ENCODE measurements around the gene KXD1. TPM values are rescaled to one million over a fixed set of nuclear protein-coding genes. Genes with fewer than 3 reads are reported as not detected.

Gene KXD1
- total RNA-seq, 1 donor from 2014 or later: 73.9 TPM

- no peaks in the 10 kb centered on the region for H3K9me3 Mint-ChIP-seq
- no peaks in the 10 kb centered on the region for H3K27me3 Mint-ChIP-seq
- TF ChIP-seq, protein P1, sequence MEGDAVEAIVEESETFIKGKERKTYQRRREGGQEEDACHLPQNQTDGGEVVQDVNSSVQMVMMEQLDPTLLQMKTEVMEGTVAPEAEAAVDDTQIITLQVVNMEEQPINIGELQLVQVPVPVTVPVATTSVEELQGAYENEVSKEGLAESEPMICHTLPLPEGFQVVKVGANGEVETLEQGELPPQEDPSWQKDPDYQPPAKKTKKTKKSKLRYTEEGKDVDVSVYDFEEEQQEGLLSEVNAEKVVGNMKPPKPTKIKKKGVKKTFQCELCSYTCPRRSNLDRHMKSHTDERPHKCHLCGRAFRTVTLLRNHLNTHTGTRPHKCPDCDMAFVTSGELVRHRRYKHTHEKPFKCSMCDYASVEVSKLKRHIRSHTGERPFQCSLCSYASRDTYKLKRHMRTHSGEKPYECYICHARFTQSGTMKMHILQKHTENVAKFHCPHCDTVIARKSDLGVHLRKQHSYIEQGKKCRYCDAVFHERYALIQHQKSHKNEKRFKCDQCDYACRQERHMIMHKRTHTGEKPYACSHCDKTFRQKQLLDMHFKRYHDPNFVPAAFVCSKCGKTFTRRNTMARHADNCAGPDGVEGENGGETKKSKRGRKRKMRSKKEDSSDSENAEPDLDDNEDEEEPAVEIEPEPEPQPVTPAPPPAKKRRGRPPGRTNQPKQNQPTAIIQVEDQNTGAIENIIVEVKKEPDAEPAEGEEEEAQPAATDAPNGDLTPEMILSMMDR (conservative IDR thresholded peaks at IDR 0.05): no peak
- no peak for DNase-seq (ENCODE audit: extremely low spot score, unreplicated experiment)
- H3K27ac Mint-ChIP-seq: no peak overlapping the region
- H3K4me3 Mint-ChIP-seq: no peak overlapping the region
- no peaks in the 10 kb centered on the region for H3K36me3 Mint-ChIP-seq
- H3K4me1 Mint-ChIP-seq (ENCODE audit: unreplicated experiment): peaks cover 27% of the 10 kb centered on the region
These were observed 41.7 kb upstream of the KXD1 start for GRCh38 chr19:18515959-18516358.

DNA sequence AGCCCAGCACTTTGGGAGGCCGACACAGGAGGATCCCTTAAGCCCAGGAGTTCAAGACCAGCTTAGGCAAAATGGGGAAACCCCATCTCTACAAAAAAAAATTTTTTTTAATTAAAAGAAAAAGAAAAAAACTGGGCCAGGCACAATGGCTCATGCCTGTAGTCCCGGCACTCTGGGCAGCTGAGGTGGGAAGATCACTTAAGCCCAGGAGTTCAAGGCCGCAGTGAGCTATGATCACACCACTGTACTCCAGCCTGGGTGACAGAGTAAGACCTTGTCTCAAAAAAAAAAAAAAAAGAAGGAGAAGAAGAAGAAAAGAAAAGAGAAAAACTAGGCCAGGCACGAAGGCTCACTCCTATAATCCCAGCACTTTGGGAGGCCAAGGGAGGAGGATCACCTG lies 40.1 kb upstream of the KXD1 start:
- TF ChIP-seq, protein P1 (conservative IDR thresholded peaks at IDR 0.05): no peak
- Mint-ChIP-seq H3K4me3 (no peak overlapping the region), H3K27me3 (no peaks in the 10 kb centered on the region), H3K9me3 (no peaks in the 10 kb centered on the region), H3K4me1 (ENCODE audit: unreplicated experiment) (peaks cover 27% of the 10 kb centered on the region), H3K27ac (no peak overlapping the region), H3K36me3 (no peaks in the 10 kb centered on the region)
- no peak for DNase-seq (ENCODE audit: extremely low spot score, unreplicated experiment)

DNA sequence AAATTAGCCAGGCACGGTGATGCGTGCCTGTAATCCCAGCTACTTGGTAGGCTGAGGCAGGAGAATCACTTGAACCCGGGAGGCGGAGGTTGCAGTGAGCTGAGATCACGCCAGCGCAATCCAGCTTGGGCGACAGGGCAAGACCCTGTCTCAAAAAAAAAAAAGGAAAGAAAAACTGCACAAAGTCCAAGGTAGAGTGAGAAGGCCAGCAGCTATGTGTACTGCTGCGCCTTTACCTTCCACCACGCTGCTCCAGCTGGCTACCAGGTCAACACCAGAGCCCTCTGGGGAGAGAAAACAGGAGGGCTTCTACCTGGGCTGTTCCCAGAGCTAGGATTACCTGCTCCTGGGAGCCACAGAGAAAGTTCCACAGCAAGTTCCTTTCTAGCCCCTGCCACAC lies 39.0 kb upstream of the KXD1 start:
- no peak overlapping the region for H3K4me3 Mint-ChIP-seq
- no peak for DNase-seq (ENCODE audit: extremely low spot score, unreplicated experiment)
- H3K27ac Mint-ChIP-seq: no peak overlapping the region
- TF ChIP-seq, protein P1 (conservative IDR thresholded peaks at IDR 0.05): no peak
- no peaks in the 10 kb centered on the region for H3K27me3 Mint-ChIP-seq
- no peaks in the 10 kb centered on the region for H3K9me3 Mint-ChIP-seq
- H3K36me3 Mint-ChIP-seq: no peaks in the 10 kb centered on the region
- H3K4me1 Mint-ChIP-seq (ENCODE audit: unreplicated experiment): peaks cover 22% of the 10 kb centered on the region

DNA sequence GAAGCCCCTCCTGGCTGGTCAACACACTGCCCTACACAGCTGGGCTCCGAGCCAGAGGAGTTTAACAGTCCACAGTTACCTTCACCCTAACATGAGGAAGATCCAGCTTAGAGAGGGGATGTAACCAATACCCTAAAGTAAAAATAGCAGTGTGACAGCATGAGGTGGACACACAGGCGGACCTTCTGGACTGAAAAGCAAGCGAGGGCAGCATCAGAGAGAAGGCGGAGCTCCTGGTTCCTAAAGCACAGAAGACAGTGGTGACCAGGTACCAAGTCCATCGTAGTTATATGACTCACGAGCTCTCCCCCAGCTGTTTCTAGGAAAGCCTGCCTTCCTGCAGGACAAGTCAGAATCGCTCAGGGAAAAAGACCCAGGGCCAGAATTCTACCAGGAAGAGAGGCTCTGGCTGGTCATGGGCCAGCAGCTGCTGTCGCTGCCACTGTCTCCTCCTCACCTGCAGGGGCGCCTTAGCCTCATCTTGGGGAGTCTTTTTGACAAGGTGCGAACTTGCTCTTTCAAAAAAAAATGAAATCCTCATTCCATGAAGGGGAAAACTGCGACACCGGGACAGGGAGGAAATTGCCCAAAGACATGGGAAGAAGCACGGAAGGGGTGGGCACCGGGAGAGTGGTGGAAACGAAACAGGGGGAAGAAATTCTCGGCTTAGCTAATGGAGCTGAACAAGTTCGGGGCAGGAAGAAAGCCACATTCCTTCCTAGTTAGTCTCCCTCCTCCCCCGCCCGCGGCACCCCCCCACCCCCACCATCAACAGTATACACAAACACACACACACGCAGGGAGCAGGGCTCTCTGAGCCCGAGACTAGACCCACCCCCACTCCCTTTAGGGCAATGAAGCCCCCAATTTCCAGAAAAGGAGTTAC lies 37.5 kb upstream of the KXD1 start:
- H3K4me1 Mint-ChIP-seq (ENCODE audit: unreplicated experiment): peaks cover 13% of the 10 kb centered on the region
- no peaks in the 10 kb centered on the region for H3K27me3 Mint-ChIP-seq
- TF ChIP-seq, protein P1 (conservative IDR thresholded peaks at IDR 0.05): peak; percentile 74
- H3K4me3 Mint-ChIP-seq: peak overlapping the region; percentile 96
- H3K27ac Mint-ChIP-seq: peak overlapping the region; percentile 98
- no peaks in the 10 kb centered on the region for H3K9me3 Mint-ChIP-seq
- no peak for DNase-seq (ENCODE audit: extremely low spot score, unreplicated experiment)
- no peaks in the 10 kb centered on the region for H3K36me3 Mint-ChIP-seq

DNA sequence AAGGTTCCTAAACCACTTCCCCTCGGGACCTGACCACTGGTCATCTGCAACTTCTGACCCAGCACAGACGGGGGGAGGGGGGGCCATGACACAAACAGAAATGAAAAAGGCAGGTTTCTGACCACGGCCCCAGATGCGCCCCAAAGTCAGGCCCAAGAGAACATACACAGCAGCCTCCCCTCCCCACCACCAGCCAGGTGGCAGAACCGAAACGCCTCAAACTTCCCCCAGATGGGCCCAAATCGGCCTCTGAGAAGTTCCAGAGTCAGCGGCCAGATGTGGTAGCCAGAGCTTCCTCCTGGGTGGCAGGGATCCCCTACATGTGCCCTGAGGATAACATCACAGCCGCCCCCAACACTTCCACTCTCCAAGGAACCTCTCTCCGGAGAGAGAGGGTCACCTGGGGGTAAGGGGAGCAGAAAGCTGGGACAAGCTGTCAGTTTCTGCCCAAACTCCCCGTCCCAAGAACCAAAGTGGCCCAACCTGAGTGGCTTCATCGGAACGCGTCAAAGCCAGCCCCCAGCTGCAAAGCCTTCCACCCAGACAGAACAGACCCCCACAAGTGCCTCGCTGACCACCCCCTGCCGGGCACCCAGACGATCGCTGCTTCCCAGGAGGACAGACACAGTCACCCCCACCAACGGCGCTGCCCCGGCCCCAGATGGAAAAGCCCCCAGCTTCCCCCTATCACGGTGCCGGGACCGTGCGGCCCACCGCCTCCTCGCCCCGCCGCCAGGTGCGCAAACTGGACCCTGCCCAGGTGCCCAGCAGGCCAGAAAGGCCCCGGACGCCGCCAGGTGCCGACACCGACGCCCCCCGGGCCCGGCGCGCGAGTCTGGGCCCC lies 36.6 kb upstream of the KXD1 start:
- TF ChIP-seq, protein P1 (conservative IDR thresholded peaks at IDR 0.05): peak; percentile 23
- Mint-ChIP-seq H3K27me3 (no peaks in the 10 kb centered on the region), H3K36me3 (no peaks in the 10 kb centered on the region), H3K4me1 (ENCODE audit: unreplicated experiment) (peaks cover 8% of the 10 kb centered on the region), H3K4me3 (peak overlapping the region; percentile 96), H3K9me3 (no peaks in the 10 kb centered on the region), H3K27ac (peak overlapping the region; percentile 98)
- no peak for DNase-seq (ENCODE audit: extremely low spot score, unreplicated experiment)
